T47D (cell line): Measurements from ENCODE around the gene SYCP2.

Source experiments
- DNase-seq, 2 experiments: peaks; one replicate each; pipeline versions ENCODE4 v3.0.0 to v3.0.0-alpha.2; 2011 to 2012; ENCODE audit warnings: low read depth in 1 of 2, low spot score in 1 of 2
- JUND ChIP-seq: IDR thresholded peaks from 2 replicates; pipeline ENCODE4 v1.6.1; 2012; ENCODE audit warnings: low read depth
- in situ Hi-C: cut with HindIII; loops from 2 replicates; pipeline ENCODE4 v1.10.0; 2016; ENCODE audit warnings: low sequenced_read_pairs, low pct_unique_long_range_greater_than_20kb

Gene SYCP2

DNA sequence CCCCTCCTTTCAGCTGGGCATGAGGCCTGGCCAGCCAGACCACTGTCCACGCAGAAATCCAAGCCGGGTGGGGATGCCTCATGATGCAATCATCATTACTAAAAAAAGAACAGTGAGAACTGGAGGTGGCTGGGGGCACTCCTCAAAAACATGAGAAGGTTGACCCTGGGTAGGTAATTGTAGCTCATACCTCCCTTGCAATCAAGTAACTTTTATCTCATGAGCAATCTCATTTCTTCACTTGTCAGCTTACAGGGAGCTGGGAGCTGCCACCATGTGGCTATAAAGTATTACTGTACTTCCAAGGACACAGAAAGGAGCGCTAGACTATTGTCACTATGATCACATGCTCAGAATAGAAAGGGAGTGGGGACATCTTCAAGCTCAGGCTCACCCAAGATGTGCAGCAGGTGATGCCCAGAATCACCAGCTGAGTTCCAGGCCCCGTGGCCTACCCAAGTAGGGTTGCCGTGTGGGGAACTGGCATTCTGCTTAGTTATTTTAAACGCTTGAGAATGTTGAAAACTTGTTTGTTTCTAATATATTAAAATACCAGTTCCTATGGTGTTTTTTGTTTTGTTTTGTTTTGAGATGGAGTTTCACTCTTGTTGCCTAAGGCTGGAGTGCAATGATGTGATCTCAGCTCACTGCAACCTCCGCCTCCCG lies 21.8 kb upstream of the SYCP2 start:
- TF ChIP-seq JUND = no peak
- in situ Hi-C loops = no loop called here
- DNase-seq = peak; percentile 26 to 84

DNA sequence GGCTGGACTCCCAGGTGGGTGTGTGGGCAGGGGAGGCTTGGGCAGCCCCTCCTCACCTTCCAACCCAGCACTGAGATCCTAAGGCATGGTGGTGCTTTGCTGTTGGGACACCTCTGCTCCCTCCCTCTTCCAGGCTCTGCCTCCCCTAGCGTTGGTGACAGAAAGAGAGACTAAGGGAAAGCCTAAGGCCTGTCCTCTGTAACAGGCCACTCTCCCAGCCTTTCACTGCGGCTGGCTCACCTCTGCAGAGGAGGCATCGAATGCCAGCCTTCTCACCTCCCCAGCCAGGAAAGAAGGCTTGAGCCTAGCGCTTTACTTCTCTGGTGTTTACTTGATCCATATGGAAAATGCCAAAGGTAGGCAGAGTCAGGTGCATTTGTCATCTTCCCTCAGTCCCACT lies 21.3 kb upstream of the SYCP2 start:
- no peak for TF ChIP-seq JUND
- DNase-seq = no peak
- in situ Hi-C loops = no loop called here

DNA sequence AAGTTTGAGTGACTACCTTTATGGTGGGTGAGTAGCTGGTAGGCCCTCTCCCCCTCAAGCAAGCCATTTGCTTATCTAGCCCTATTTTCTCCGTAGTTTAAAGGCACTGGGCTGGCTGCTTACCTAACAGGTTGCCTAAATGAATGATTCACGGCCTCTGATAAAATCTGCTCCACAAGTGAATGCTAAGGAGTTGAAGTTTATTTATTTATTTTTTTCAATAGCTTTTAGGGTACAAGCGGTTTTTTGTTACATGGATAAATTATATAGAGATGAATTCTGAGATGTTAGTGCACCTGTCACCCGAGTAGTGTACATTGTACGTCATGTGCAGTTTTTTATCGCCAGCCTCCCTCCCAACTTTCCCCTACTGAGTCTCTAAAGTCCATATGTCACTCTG lies 16.5 kb upstream of the SYCP2 start:
- TF ChIP-seq JUND = no peak
- in situ Hi-C loops = no loop called here
- no peak for DNase-seq

DNA sequence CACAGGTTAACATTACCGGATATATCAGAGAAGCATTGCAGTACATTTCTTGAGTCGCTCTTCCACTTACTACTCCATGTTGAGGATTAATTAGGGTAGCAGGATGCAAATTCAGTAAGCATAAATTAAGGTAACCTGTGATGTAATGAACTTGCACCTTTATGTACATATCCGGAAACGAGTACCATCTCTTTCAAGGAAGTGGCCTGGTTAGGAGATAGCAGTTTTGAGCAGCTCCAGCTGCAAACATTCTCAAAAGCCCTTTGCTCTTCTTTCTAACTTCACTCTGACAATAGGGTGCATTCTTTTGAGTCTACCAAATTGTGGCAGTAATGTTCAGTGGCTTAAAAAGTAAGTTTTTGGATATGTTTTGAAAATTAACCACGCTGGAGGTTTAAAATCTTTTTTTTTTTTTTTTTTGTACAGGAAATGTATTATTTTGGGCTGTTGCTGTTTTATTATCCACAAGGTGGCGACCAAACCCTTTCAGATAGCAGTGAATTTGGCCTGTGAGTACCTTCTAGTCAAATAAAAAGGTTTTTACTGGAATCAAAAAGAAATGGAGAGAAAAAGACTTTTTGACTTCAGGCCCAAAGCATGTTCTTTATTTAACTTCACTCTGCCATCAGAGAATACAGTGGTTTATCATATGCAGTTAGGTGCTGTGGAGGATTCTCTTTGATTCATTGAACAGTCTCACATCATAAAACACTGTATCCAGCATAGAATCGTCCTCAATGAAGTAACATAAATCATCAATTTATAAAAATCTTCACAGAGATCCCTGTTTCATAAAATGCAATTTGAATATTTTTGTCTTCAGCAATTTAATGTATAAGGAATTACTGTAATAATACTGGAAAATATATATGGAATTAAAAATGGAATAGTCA lies 15.6 kb upstream of the SYCP2 start:
- in situ Hi-C loops = no loop called here
- peak in 1 of 2 experiments; percentile 65 for DNase-seq
- TF ChIP-seq JUND = no peak

DNA sequence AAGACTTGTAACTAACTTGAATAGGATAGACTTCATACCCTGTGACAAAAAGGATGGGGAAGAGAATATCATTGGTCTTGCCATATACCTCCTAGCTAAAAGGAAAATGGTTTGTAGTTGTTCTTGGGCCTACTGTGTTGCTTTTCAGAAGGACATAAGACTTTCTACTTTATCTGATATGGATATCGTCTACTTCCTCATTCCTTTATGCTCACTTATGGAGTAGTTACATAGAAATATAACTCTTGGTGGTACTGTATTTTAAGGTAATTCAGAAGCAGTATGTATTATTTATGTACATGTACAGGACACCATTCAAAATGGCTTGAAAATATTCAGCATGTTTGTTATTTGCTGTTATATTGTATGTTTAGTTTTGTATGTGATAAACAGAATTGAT lies 14.8 kb upstream of the SYCP2 start:
- in situ Hi-C loops = no loop called here
- no peak for DNase-seq

DNA sequence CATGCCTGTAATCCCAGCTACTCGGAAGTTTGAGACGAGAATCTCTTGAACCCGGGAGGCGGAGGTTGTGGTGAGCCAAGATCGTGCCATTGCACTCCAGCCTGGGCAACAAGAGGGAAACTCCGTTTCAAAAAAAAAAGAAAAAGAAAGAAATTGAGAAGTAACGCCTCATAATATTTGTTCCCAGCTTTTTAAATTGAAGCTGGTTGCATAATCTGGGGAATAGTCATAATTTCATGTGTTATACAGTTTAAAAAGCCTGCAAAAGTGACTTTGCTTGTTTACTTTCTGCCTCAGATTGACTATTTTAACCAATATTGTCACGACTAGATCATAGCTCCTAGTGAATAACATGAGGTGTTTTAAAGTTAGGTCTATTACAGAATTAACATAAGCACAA lies 13.9 kb upstream of the SYCP2 start:
- in situ Hi-C loops = no loop called here
- TF ChIP-seq JUND = no peak
- no peak for DNase-seq

More for the DNA sequence above, 14.8 kb upstream of the SYCP2 start:
- TF ChIP-seq JUND = no peak

DNA sequence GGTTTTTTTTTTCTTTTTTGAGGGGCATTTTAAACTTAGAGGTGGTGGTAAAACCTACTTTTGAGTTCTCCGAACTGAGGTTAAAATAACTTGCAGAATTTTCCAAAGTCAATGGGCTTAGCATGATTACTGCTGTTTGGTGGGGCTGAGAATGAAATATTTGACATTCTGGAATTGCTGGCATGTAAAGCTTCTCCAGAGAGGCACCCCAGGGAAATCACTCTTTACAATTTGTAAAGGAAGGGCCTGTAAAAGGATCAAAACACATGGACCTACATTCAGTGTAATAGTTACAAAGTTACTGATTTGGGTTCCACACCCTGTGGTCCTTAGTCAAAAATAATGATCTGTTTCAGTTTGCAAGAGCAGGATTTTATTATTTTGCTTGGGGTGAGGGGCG lies 12.3 kb upstream of the SYCP2 start:
- no peak for TF ChIP-seq JUND

DNA sequence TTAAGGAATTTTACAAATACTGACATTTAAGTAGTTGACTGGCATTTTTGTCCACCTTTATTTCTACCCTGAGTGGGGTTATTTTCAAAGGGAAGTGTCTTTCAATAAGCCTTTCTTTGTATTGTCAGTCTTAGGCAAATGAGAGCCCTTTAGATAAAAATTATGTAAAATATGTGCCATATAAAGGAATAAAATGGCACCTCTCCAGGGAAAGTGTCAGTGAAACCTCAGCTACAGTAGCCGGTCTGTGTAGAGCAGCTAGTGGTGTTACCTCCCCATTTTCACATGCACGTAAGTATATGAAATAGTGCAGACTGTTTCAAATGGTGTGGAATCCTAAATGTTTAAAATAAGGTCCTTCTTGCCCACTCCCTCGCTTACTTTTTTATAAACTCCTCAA lies 11.7 kb upstream of the SYCP2 start:
- no peak for DNase-seq
- in situ Hi-C loops = no loop called here
- TF ChIP-seq JUND = no peak

More for the DNA sequence above, 12.3 kb upstream of the SYCP2 start:
- in situ Hi-C loops = no loop called here
- DNase-seq = no peak

DNA sequence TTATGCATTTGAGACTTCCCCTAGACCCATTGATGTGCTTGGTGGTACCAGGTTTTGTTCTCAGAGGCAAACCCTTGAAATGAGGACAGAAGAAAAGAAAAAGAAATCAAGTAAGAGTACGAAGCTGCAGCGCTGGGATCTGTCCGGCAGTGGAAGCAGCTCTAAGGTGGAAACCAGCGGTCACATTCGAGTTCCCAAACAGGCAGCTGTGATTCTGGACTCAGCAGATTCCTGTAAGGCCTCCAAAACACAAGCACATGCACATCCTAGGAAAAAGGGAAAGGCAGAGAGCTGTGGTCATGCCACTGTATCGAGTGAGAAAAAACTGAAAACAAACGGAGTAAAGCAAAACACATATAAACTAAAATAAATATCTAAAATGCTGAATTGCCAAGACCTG lies 11.3 kb upstream of the SYCP2 start:
- no peak for TF ChIP-seq JUND
- no peak for DNase-seq
- in situ Hi-C loops = no loop called here

DNA sequence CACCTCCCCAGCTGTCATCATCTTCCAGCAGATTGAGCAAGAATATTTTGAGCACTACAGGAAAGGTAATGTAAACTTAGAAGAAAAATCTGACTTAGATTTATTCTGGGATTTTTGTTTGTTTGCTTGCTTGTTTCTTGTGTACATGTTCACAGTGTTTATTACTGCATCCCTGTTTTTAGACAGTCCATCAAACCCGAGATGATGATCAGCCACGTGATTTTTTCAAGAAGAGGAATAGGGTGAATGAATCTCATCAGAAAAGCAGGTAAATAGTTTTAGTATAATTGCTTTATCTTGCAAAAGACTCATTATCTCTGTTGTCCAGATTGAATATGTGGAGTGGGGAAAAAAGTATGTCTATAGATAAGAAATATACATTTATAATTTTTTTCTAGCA lies 8.8 kb upstream of the SYCP2 start:
- no peak for TF ChIP-seq JUND
- in situ Hi-C loops = no loop called here
- no peak for DNase-seq

DNA sequence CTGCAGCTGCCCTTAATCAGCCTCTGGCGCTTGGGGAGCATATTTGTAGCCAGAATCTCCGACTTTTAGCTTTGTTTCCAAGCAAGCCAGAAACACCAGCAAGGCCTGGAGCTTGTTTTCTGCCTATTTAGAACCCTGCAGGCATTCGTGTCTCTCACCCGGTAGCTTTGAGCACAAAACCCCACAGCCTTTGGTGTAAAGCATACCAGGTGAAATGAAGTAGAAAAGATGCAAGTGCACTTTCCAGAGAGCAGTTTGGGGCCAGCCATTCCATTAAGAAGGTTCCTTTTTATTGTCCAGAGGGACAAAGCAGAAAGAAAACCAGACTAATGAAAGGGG lies 7.5 kb upstream of the SYCP2 start:
- in situ Hi-C loops = no loop called here
- TF ChIP-seq JUND = no peak
- DNase-seq = no peak

DNA sequence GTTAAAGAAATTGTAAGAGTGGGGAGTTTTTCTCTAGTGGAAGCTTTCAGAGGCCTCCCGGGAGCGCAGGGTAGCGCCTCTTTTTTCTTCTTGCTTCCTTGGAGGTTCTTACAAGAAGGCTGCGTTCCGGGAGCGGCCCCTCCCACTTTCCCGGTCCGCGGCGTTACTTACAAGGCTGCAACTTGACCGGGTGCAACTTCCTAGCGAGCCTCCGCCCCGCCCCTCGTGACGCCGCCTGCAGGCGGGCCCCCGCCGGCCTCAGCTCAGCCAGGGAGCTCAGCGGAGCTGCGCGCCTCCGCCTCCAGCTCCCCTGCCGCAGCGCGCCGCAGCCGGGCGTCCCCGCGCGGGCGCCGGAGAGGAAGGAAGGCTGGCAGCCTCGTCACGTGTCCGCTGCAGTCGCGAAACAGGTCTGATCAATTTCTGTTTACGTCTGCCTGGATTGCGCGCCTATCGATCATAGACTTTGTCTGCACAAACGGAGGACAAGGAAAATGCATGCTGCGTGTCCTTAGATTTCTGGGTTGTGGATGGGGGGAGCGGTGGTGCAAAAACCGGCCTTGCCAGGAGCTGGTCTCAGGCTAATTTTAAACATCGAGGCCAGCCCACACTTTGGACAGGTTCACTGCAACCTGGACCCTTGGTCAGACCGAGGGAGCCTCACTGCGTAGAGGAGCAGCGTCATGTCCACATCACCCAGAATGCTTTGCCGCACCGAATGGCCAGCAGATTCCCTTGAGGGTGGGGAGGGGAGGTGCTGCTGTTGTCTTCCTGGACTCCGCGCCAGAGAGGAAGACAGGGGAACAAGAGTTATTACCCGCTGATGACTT lies 6.9 kb upstream of the SYCP2 start, which contains the start of the genes FAM217B and PPP1R3D:
TSS of gene FAM217B (plus strand) at position 261 of the 827 bp plus-strand sequence. CDS start 3,555 bp downstream, outside the sequence.
TSS of gene PPP1R3D (minus strand) at position 177 of the 827 bp plus-strand sequence. CDS start 374 bp downstream, outside the sequence.
- 0 out of 2 replicates have a peak, but pooled peaks have one; percentile 3 for TF ChIP-seq JUND
- DNase-seq = peak; percentile 99
- in situ Hi-C loops = no loop called here

DNA sequence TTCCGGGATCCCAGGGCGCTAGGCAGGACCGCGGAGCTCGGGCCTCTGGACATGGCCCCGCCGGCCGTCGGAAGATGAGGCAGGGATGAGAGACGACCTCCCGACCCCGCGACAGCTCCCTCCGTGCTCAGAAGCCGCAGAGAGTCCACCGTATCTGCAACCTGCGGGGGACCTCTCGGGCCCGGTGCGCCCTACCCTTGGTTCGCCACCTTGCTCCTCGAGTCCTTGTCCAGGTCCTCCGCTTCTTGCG lies 6.4 kb upstream of the SYCP2 start:
- no peak for TF ChIP-seq JUND
- DNase-seq = no peak
- in situ Hi-C loops = no loop called here
